ENCODE measurements around the gene CBX5.

CBX5 gene

DNA sequence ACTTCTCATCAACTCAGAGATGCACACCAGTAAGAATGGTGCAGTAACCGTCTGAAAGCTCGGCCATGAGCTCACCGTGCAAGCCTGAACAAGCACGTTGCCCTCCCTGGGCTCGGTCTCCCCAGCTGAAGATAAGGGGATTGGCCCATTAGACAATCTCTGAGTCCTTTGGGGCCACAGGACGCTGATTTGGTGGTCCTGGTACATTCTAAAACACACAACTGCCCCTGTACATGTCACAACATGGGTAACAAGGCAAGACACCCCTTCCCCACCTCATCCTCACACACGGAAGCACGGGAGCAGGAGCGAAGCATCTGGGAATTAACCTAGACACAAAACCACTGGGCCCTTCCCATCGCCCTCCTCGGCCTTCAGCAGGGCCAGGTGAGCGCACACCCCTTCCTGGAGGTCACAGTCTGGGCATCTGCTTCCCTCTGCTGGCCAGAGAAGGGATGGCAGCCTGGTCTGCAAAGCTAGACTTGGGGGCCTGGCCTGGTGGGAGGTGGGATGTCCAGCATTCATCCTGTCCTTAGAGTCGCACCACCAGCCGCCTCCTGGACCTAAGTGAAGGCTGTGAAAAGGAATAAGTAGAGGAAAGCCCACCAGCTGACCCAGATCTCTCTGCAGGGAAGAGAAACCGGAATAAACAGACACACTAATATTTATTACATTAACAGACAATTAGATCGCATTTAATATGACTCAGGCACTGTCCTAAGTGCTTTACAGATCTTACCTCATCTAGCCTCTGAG, 72.2 kb downstream of the CBX5 start:
- Histone ChIP-seq H3K27ac (ENCODE audit: low read depth, low read length) (no peak overlapping the region), H3K4me1 (ENCODE audit: control insufficient read depth, insufficient read depth, low read length) (peaks cover 3% of the 10 kb centered on the region; the same call in 1 of the 2 replicates), H3K9me3 (ENCODE audit: control insufficient read depth, insufficient read depth, low read length) (no peaks in the 10 kb centered on the region), H3K36me3 (ENCODE audit: control insufficient read depth, insufficient read depth, low read length) (no peaks in the 10 kb centered on the region), H3K27me3 (ENCODE audit: control insufficient read depth, insufficient read depth, low read length) (peaks cover 61% of the 10 kb centered on the region), H3K4me3 (ENCODE audit: low read depth, low read length) (no peak overlapping the region), H3K9ac (ENCODE audit: low read depth, low read length) (no peak overlapping the region)

DNA sequence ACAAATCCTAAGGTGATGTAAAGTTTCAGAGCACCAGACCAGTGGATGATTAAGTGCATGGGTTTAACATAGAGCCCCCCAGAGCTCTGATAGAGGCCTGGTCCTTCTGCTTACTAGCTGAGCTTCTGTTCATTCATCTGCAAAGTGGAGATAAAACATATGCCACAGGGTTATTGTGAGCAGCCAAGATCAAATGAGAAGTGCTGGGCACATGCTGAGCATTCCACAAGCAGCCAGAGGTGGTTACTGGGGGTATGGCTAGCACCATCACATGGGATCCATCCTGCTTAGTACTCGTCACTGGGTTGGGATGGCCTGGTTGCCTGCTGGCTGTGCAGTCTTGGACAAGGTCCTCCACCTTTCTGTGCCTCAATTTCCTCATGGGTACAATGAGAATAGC, 73.1 kb downstream of the CBX5 start:
- H3K9me3 ChIP-seq (ENCODE audit: control insufficient read depth, insufficient read depth, low read length): no peaks in the 10 kb centered on the region
- H3K27me3 ChIP-seq (ENCODE audit: control insufficient read depth, insufficient read depth, low read length): peaks cover 60% of the 10 kb centered on the region
- no peak overlapping the region for H3K27ac ChIP-seq (ENCODE audit: low read depth, low read length)
- H3K36me3 ChIP-seq (ENCODE audit: control insufficient read depth, insufficient read depth, low read length): no peaks in the 10 kb centered on the region
- peaks cover 3% of the 10 kb centered on the region; the same call in 1 of the 2 replicates for H3K4me1 ChIP-seq (ENCODE audit: control insufficient read depth, insufficient read depth, low read length)
- no peak overlapping the region for H3K9ac ChIP-seq (ENCODE audit: low read depth, low read length)
- no peak overlapping the region for H3K4me3 ChIP-seq (ENCODE audit: low read depth, low read length)

DNA sequence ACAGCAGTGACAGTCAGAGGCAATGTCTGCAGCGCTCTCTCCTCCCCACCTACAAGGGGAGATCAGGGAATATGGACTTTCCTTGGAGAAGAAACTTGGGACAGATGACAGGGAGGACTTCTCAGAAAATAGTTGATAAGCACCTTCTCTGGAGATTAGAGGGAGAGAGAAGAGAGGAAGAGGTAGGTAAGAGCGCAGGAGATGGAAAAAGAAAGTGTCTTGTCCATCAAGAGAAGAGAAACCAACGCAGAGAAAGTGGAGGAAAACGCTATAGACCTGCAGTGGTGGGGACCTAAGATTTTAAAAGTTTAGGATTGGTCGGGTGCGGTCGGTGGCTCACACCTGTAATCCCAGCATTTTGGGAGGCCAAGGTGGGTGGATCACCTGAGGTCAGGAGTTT, 75.6 kb downstream of the CBX5 start:
- no peaks in the 10 kb centered on the region for H3K9me3 ChIP-seq (ENCODE audit: control insufficient read depth, insufficient read depth, low read length)
- no peaks in the 10 kb centered on the region for H3K36me3 ChIP-seq (ENCODE audit: control insufficient read depth, insufficient read depth, low read length)
- H3K27ac ChIP-seq (ENCODE audit: low read depth, low read length): no peak overlapping the region
- H3K9ac ChIP-seq (ENCODE audit: low read depth, low read length): no peak overlapping the region
- H3K4me3 ChIP-seq (ENCODE audit: low read depth, low read length): no peak overlapping the region
- peaks cover 77% of the 10 kb centered on the region for H3K27me3 ChIP-seq (ENCODE audit: control insufficient read depth, insufficient read depth, low read length)
- peaks cover 3% of the 10 kb centered on the region; the same call in 1 of the 2 replicates for H3K4me1 ChIP-seq (ENCODE audit: control insufficient read depth, insufficient read depth, low read length)

DNA sequence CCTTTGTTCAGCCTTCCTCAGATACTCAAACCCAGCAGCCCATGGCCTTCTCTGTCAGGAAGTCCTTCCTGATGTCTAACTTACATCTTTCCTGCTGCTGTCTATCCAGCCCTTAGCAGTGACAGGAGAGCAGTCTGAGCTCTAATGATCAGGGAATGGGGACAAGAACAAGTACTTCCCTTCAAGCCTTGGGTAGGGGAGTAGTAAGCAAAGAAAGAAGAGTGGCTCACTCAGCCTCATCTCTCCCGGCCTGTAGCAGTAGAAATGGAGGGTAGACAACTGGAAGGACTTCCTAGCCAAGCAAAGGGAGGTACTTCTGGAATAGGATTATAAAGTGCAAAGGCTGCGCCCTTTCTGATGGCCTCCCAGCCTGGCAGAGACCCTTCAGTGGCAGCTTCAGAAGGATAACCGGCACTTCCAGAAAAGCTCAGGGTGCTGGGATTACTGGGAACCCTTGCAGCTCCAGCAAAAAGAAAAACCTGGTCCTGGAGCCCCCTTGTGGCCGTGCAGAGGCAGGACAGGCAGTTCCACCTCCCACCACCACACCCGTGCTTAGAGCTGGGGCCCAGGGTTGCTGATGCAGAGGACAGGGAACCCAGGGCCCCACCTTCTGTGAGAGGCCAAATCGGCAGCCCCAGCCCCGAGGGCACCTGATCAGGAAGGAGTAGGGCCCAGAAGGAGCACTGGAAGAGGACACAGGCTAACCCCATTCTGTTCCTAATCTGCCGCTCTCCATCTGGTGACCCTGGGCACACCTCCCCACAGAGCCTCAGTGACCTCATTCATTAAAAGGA, 78.7 kb downstream of the CBX5 start:
- no peak overlapping the region for H3K4me3 ChIP-seq (ENCODE audit: low read depth, low read length)
- no peak overlapping the region for H3K9ac ChIP-seq (ENCODE audit: low read depth, low read length)
- peaks cover 85% of the 10 kb centered on the region for H3K27me3 ChIP-seq (ENCODE audit: control insufficient read depth, insufficient read depth, low read length)
- H3K9me3 ChIP-seq (ENCODE audit: control insufficient read depth, insufficient read depth, low read length): no peaks in the 10 kb centered on the region
- H3K4me1 ChIP-seq (ENCODE audit: control insufficient read depth, insufficient read depth, low read length): peaks cover 11% of the 10 kb centered on the region
- H3K27ac ChIP-seq (ENCODE audit: low read depth, low read length): no peak overlapping the region
- no peaks in the 10 kb centered on the region for H3K36me3 ChIP-seq (ENCODE audit: control insufficient read depth, insufficient read depth, low read length)

DNA sequence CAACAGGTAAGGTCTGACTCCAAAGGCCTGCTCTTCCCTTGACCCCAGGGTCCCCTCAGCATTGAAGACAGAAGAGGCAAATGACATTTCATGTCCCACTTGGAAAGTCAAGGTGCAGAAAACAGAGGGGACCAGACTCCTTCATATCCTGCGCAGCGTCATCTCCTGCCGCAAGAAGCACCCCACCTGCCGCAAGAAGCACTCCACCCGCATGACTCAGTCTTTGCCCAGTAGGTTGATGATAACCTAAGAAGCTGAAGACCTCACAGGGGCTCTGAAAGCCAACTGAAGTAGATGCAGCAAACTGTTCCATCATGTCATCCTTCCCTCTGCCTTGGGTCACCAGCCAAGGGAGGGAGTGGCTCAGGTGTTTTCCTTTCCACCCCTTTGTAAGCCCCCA, 79.5 kb downstream of the CBX5 start:
- H3K36me3 ChIP-seq (ENCODE audit: control insufficient read depth, insufficient read depth, low read length): no peaks in the 10 kb centered on the region
- H3K4me3 ChIP-seq (ENCODE audit: low read depth, low read length): no peak overlapping the region
- H3K27ac ChIP-seq (ENCODE audit: low read depth, low read length): no peak overlapping the region
- H3K9me3 ChIP-seq (ENCODE audit: control insufficient read depth, insufficient read depth, low read length): no peaks in the 10 kb centered on the region
- H3K27me3 ChIP-seq (ENCODE audit: control insufficient read depth, insufficient read depth, low read length): peaks cover 82% of the 10 kb centered on the region
- peaks cover 11% of the 10 kb centered on the region for H3K4me1 ChIP-seq (ENCODE audit: control insufficient read depth, insufficient read depth, low read length)
- H3K9ac ChIP-seq (ENCODE audit: low read depth, low read length): no peak overlapping the region

DNA sequence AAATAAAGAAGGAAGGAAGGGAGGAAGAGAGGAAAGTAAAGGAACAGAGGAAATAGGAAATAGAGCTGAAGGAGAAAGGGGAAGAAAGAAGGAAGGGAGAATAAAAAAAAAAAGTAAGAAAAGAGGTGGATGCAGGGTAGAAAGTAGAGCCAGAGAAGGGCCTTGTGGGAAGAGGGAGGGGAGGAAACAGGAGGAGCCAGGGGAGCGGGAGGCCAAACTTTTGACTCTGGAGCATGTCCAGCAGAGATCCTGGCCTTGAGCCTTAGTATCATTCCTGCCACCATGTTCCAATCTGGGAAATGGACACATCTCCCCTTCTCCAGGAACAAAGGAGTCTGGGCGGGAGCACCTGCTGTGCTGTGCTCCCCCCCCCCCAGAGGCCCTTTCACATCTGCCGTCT, 80.0 kb downstream of the CBX5 start:
- Histone ChIP-seq H3K9ac (ENCODE audit: low read depth, low read length) (no peak overlapping the region), H3K27ac (ENCODE audit: low read depth, low read length) (no peak overlapping the region), H3K4me1 (ENCODE audit: control insufficient read depth, insufficient read depth, low read length) (peaks cover 11% of the 10 kb centered on the region), H3K36me3 (ENCODE audit: control insufficient read depth, insufficient read depth, low read length) (no peaks in the 10 kb centered on the region), H3K4me3 (ENCODE audit: low read depth, low read length) (no peak overlapping the region), H3K27me3 (ENCODE audit: control insufficient read depth, insufficient read depth, low read length) (peaks cover 82% of the 10 kb centered on the region), H3K9me3 (ENCODE audit: control insufficient read depth, insufficient read depth, low read length) (no peaks in the 10 kb centered on the region)

DNA sequence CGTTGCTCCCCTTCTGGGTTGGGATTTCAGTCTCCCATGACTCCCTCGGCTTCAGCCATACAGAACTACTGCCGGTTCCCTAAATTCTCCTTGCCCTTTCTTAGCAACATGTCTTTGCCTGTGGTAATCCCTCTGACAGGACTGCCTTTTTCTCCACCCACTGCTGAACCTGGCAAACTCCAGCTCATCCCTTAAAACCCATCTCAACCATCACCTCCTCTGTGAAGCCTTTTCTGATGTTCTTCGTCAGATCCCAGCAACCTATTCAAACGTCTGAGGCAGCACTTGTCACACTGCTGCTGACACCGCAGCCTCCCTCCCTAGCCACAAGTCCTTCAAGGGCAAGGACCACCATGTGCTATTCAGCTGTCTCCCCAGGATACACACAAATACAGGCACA, 80.9 kb downstream of the CBX5 start:
- no peak overlapping the region for H3K27ac ChIP-seq (ENCODE audit: low read depth, low read length)
- H3K36me3 ChIP-seq (ENCODE audit: control insufficient read depth, insufficient read depth, low read length): no peaks in the 10 kb centered on the region
- H3K9ac ChIP-seq (ENCODE audit: low read depth, low read length): no peak overlapping the region
- peaks cover 81% of the 10 kb centered on the region for H3K27me3 ChIP-seq (ENCODE audit: control insufficient read depth, insufficient read depth, low read length)
- peaks cover 11% of the 10 kb centered on the region for H3K4me1 ChIP-seq (ENCODE audit: control insufficient read depth, insufficient read depth, low read length)
- no peak overlapping the region for H3K4me3 ChIP-seq (ENCODE audit: low read depth, low read length)
- no peaks in the 10 kb centered on the region for H3K9me3 ChIP-seq (ENCODE audit: control insufficient read depth, insufficient read depth, low read length)

DNA sequence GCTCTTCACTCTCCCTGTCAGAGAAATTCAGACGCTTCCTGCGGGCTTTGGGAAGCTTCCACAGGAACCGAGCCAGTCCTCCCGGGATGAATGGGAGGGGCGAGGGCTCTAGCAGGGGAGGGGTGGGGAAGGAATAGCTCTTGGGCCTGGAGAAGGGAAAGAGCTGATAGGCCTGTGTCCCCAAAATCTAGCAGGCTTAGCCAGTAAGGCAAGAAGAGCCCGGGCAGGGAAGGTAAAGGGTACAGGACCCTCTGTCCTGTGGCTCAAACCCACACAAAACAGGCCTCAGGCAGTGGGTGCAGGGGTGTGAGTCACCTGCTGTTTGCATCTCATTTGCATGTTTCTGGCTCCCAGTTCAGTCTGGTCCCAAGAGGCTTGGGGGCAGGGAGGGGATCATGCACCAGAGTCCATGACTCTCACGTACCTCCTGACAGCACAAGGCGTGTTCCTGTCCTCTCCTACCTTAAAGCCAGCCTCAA, 82.5 kb downstream of the CBX5 start:
- Histone ChIP-seq H3K27me3 (ENCODE audit: control insufficient read depth, insufficient read depth, low read length) (peaks cover 82% of the 10 kb centered on the region), H3K4me1 (ENCODE audit: control insufficient read depth, insufficient read depth, low read length) (peaks cover 11% of the 10 kb centered on the region), H3K9me3 (ENCODE audit: control insufficient read depth, insufficient read depth, low read length) (no peaks in the 10 kb centered on the region), H3K36me3 (ENCODE audit: control insufficient read depth, insufficient read depth, low read length) (no peaks in the 10 kb centered on the region), H3K27ac (ENCODE audit: low read depth, low read length) (no peak overlapping the region), H3K4me3 (ENCODE audit: low read depth, low read length) (no peak overlapping the region), H3K9ac (ENCODE audit: low read depth, low read length) (no peak overlapping the region)

DNA sequence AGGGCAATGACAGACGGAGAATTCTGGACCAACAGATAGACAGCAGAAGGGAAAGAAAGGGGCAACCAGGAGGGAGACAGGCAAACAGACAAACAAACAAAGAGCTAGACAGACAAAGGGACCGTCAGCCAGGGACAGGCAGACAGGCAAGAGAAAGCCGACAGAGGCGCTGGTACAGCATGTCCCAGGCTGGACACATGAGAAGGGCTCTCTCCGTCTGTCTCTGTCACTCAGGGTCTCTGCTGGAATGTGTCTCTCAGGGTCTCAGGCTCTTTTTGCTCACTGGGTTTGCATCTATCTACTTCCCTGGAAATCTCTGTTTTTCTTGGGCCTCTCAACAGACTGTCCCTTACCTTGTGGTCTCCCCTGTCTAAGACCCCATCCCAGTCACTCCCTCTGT, 82.9 kb downstream of the CBX5 start:
- H3K4me3 ChIP-seq (ENCODE audit: low read depth, low read length): no peak overlapping the region
- no peak overlapping the region for H3K27ac ChIP-seq (ENCODE audit: low read depth, low read length)
- H3K27me3 ChIP-seq (ENCODE audit: control insufficient read depth, insufficient read depth, low read length): peaks cover 82% of the 10 kb centered on the region
- H3K9me3 ChIP-seq (ENCODE audit: control insufficient read depth, insufficient read depth, low read length): no peaks in the 10 kb centered on the region
- H3K9ac ChIP-seq (ENCODE audit: low read depth, low read length): no peak overlapping the region
- H3K4me1 ChIP-seq (ENCODE audit: control insufficient read depth, insufficient read depth, low read length): peaks cover 11% of the 10 kb centered on the region
- no peaks in the 10 kb centered on the region for H3K36me3 ChIP-seq (ENCODE audit: control insufficient read depth, insufficient read depth, low read length)

DNA sequence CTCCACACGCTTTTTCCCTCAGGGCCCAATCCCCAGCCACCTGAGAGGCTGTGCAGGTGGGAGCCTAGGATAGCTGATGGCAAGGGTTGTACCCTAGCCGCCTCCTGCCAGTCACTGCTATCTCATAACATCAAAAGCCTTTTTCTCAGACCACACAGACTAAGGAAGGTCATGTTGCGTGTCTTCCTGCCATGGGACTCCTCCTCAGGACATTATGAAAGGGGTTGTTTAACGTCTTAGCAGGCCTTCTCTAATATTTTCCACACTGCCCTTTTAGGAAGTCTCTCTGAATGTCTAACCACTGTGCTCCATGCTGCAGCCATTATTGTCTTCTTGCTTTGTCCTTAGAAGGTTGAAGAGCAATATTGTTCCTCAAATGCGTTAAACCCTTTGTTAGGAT, 83.5 kb downstream of the CBX5 start:
- H3K27ac ChIP-seq (ENCODE audit: low read depth, low read length): no peak overlapping the region
- H3K27me3 ChIP-seq (ENCODE audit: control insufficient read depth, insufficient read depth, low read length): peaks cover 83% of the 10 kb centered on the region
- no peaks in the 10 kb centered on the region for H3K9me3 ChIP-seq (ENCODE audit: control insufficient read depth, insufficient read depth, low read length)
- peaks cover 15% of the 10 kb centered on the region for H3K4me1 ChIP-seq (ENCODE audit: control insufficient read depth, insufficient read depth, low read length)
- no peak overlapping the region for H3K9ac ChIP-seq (ENCODE audit: low read depth, low read length)
- H3K36me3 ChIP-seq (ENCODE audit: control insufficient read depth, insufficient read depth, low read length): no peaks in the 10 kb centered on the region
- no peak overlapping the region for H3K4me3 ChIP-seq (ENCODE audit: low read depth, low read length)

DNA sequence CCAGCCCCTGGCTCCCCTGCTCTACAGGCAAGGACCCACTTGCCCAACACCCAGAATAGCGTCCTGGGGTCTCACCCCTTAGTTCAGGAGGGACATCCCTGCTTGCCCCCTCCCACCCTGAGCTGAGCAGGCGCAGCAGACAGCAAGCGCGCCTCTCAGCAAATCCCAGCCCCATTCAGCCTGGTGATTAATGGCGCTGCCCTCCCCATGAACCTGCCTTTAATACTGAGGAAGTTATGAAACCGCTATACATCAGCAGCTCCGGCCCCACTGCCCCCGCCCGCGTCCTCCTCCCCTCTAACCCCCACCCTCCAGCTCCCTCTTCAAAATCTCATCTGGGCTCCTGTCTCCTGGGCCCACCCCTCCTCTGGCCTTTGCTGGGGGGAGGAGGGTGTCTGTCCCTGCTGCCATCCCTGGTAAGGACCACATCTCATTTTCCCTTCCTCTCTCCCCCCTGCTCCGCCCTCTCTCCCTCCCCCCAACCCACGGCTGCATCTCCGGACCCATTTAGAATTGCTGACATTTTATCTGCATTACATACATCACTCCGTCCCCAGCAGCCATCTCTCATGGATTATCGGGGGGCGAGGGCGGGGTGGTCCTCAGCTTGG, 84.1 kb downstream of the CBX5 start:
- no peak overlapping the region for H3K4me3 ChIP-seq (ENCODE audit: low read depth, low read length)

More for the DNA sequence above, 84.1 kb downstream of the CBX5 start:
- H3K27ac ChIP-seq (ENCODE audit: low read depth, low read length): no peak overlapping the region
- H3K27me3 ChIP-seq (ENCODE audit: control insufficient read depth, insufficient read depth, low read length): peaks cover 80% of the 10 kb centered on the region
- H3K9ac ChIP-seq (ENCODE audit: low read depth, low read length): no peak overlapping the region
- H3K36me3 ChIP-seq (ENCODE audit: control insufficient read depth, insufficient read depth, low read length): no peaks in the 10 kb centered on the region
- no peaks in the 10 kb centered on the region for H3K9me3 ChIP-seq (ENCODE audit: control insufficient read depth, insufficient read depth, low read length)
- peaks cover 17% of the 10 kb centered on the region for H3K4me1 ChIP-seq (ENCODE audit: control insufficient read depth, insufficient read depth, low read length)

All from HUES48 (cell line).